AG04449 (cell line): ENCODE data around the gene CYP2C18.
"Not testable (repeated sequence)": the region's sequence is repeated elsewhere in the genome, so short reads cannot be mapped to it uniquely, and the experiment has no call there.

Source experiments
- CTCF ChIA-PET: fragments of 350-600 bp; formaldehyde crosslinking; extraction: SDS; loops from one replicate; lab custom pipeline; 2021; ENCODE audit warnings: antibody characterized with exemption; lab: Yijun Ruan, JAX
- POLR2A ChIA-PET: fragments of 400-600, 350-600 bp; formaldehyde crosslinking; extraction: SDS; loops from one replicate; lab custom pipeline; 2020; ENCODE audit warnings: antibody characterized with exemption, inconsistent platforms; lab: Yijun Ruan, JAX
- DNase-seq: peaks from one replicate; pipeline ENCODE4 v3.0.0-alpha.2; 2010; ENCODE audit warnings: low read depth, low spot score
- H3K4me3 ChIP-seq: 2 replicates; pipeline ENCODE4 v1.5.1; 2011; ENCODE audit warnings: low read depth, mild to moderate bottlenecking, control low read depth, low read length
- TF ChIP-seq, protein P1 (sequence below): IDR thresholded peaks from one replicate; pipeline ENCODE4 v1.5.1; 2011; ENCODE audit warnings: mild to moderate bottlenecking, moderate library complexity, low read length, control low read depth, inconsistent platforms; ENCODE audit not compliant: insufficient read depth; ENCODE audit errors: missing control alignments

The CYP2C18 gene

DNA sequence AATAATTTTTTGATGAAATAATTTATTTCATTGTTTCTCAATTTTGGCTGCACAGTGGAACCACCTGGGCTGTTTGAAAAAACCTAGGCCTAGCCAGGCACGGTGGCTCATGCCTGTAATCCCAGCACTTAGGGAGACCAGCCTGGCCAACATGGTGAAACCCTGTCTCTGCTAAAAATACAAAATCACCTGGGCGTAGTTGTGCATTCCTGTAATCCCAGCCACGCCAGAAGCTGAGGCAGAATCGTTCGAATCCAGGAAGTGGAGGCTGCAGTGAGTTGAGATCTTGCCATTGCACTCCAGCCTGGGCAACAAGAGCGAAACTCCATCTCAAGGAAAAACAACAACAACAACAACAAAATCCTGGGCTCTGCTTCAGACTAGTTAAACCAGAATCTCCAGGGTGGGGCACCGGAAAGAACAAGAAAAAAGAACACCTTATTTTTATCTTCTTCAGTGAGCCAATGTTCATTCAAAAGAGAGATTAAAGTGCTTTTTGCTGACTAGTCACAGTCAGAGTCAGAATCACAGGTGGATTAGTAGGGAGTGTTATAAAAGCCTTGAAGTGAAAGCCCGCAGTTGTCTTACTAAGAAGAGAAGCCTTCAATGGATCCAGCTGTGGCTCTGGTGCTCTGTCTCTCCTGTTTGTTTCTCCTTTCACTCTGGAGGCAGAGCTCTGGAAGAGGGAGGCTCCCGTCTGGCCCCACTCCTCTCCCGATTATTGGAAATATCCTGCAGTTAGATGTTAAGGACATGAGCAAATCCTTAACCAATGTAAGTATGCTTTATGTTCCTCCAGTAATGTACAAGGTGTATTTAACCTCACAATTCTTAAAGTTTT, at the start of gene CYP2C18:
CYP2C18 (plus strand) TSS at position 516 of the 841 bp plus-strand sequence; CDS start at position 607, 91 bp downstream.
- TF ChIP-seq, protein P1, sequence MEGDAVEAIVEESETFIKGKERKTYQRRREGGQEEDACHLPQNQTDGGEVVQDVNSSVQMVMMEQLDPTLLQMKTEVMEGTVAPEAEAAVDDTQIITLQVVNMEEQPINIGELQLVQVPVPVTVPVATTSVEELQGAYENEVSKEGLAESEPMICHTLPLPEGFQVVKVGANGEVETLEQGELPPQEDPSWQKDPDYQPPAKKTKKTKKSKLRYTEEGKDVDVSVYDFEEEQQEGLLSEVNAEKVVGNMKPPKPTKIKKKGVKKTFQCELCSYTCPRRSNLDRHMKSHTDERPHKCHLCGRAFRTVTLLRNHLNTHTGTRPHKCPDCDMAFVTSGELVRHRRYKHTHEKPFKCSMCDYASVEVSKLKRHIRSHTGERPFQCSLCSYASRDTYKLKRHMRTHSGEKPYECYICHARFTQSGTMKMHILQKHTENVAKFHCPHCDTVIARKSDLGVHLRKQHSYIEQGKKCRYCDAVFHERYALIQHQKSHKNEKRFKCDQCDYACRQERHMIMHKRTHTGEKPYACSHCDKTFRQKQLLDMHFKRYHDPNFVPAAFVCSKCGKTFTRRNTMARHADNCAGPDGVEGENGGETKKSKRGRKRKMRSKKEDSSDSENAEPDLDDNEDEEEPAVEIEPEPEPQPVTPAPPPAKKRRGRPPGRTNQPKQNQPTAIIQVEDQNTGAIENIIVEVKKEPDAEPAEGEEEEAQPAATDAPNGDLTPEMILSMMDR: no peak
- no peak for DNase-seq
- ChIA-PET CTCF (no interaction called here), POLR2A (no interaction called here)
- H3K4me3 ChIP-seq: no peak within 1 kb of the TSS

DNA sequence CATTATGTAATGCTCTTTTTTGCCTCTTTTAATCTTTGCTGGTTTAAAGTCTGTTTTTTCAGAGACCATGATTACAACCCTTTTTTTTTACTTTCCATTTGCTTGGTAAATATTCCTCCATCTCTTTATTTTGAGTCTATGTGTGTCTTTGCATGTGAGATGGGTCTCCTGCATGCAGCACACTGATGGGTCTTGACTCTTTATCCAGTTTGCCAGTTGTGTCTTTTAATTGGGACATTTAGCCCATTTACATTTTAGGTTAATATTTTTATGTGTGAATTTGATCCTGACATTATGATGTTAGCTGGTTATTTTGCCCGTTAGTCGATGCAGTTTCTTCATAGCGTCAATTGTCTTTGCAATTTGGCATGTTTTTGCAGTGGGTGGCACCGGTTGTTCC, 45.4 kb upstream of the CYP2C18 start:
- DNase-seq, H3K4me3 ChIP-seq: not testable (repeated sequence)
- ChIA-PET CTCF (interaction anchor here (1.6 kb wide), 1 partner anchor 12 kb away, joined by 4 read pairs; no protein-coding TSS in a partner anchor), POLR2A (interaction anchor here (0.6 kb wide), 1 partner anchor 658 kb away, joined by 3 read pairs; no protein-coding TSS in a partner anchor)

GRCh38 chr10:94639902-94640301, 43.6 kb upstream of the CYP2C18 start:
- ChIA-PET POLR2A (no interaction called here), CTCF (no interaction called here)
- TF ChIP-seq, protein P1: no peak
- H3K4me3 ChIP-seq: no peak overlapping the region
- no peak for DNase-seq

GRCh38 chr10:94640562-94640961, 43.0 kb upstream of the CYP2C18 start:
- ChIA-PET POLR2A (no interaction called here), CTCF (interaction anchor here (2.4 kb wide), 1 partner anchor 10 kb away, joined by 11 read pairs; no protein-coding TSS in a partner anchor)
- H3K4me3 ChIP-seq: no peak overlapping the region
- no peak for DNase-seq
- TF ChIP-seq, protein P1: no peak

- POLR2A ChIA-PET: no interaction called here
- H3K4me3 ChIP-seq: no peak overlapping the region
- CTCF ChIA-PET: interaction anchor here (2.4 kb wide), 1 partner anchor 11 kb away, joined by 11 read pairs; no protein-coding TSS in a partner anchor
- TF ChIP-seq, protein P1: no peak
- DNase-seq: no peak
Observed at GRCh38 chr10:94641480-94641879, 42.0 kb upstream of the CYP2C18 start.

- TF ChIP-seq, protein P1: no peak
- no peak for DNase-seq
- H3K4me3 ChIP-seq: no peak overlapping the region
- POLR2A ChIA-PET: no interaction called here
- CTCF ChIA-PET: no interaction called here
Observed at GRCh38 chr10:94644352-94644751, 39.2 kb upstream of the CYP2C18 start.
